OCI-LY7 (cell line): ENCODE measurements around the gene SNX25.

ENCODE experiments used
- EZH2phosphoT487 ChIP-seq: fragments of 200-600 bp; sonication (generic); IDR thresholded peaks from 2 replicates; pipeline ENCODE4 v1.6.1; 2018; ENCODE audit warnings: low read depth, borderline replicate concordance, mild to moderate bottlenecking, mixed run types, antibody characterized with exemption, low read length, moderate library complexity, mixed read lengths
- TF ChIP-seq, protein P1 (sequence below): fragments of 200-600 bp; sonication (generic); conservative IDR thresholded peaks from 2 replicates; pipeline ENCODE4 v1.5.1; 2014; ENCODE audit warnings: mild to moderate bottlenecking, antibody characterized with exemption, low read length, moderate library complexity, mixed read lengths

DNA sequence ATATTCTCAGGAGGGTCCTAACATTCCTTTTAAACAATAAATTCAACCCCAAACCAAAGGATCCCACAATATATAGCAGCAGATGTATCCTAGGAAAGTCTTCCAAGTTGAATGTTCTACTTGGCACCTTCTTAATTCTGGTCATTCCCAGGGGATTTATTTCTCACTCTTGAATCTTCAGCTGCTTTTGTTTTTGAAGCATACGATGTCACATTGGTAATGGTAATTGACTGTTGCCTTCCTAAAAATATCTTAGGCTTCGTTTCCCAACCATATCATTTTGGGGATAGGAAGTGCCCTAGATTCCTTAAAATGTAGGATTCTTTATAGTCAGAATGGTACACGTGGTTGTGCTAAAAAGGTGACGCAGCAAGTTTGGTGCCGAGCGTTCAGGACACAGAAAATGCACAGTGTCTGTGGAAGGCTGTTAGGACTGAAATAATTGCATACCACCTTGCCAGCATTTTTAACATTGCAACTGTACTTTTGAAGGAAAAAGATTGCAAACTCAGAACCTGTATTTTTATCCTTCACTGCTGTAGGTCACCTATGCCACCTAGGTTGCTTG lies 8.1 kb downstream of the SNX25 start:
- TF ChIP-seq, protein P1, sequence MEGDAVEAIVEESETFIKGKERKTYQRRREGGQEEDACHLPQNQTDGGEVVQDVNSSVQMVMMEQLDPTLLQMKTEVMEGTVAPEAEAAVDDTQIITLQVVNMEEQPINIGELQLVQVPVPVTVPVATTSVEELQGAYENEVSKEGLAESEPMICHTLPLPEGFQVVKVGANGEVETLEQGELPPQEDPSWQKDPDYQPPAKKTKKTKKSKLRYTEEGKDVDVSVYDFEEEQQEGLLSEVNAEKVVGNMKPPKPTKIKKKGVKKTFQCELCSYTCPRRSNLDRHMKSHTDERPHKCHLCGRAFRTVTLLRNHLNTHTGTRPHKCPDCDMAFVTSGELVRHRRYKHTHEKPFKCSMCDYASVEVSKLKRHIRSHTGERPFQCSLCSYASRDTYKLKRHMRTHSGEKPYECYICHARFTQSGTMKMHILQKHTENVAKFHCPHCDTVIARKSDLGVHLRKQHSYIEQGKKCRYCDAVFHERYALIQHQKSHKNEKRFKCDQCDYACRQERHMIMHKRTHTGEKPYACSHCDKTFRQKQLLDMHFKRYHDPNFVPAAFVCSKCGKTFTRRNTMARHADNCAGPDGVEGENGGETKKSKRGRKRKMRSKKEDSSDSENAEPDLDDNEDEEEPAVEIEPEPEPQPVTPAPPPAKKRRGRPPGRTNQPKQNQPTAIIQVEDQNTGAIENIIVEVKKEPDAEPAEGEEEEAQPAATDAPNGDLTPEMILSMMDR = no peak
- TF ChIP-seq EZH2phosphoT487 = no peak
